IMR-90 (cell line): ENCODE measurements around the gene CDC7. TPM values are rescaled to one million over a fixed set of nuclear protein-coding genes. Genes with fewer than 3 reads are reported as not detected.

Source experiments
- ATAC-seq: fragments of 200-7000 bp; cut with Tn5 transposase; 2 replicates; pipeline ENCODE4 v1.9.1; 2020; ENCODE audit warnings: low read depth, mild to moderate bottlenecking, moderate library complexity
- BruUV-seq: library from RNA; stranded (reverse); fragments of 400-500 nt; replicated peaks from 2 replicates; lab custom pipeline; 2021; lab: Mats Ljungman, UMichigan
- CTCF ChIA-PET: fragments of 300-600 bp; formaldehyde crosslinking; extraction: SDS; loops from one replicate; lab custom pipeline; 2021; ENCODE audit warnings: antibody characterized with exemption; lab: Yijun Ruan, JAX
- POLR2A ChIA-PET: fragments of 300-600 bp; sonication (Branson Sonifier 250); formaldehyde crosslinking; loops from one replicate; lab custom pipeline; 2022; ENCODE audit warnings: antibody characterized with exemption; ENCODE audit not compliant: unreplicated experiment; lab: Charles Lee
- DNase-seq: peaks from one replicate; pipeline ENCODE4 v3.0.0; 2013
- H2AFZ ChIP-seq: replicated peaks from 2 replicates; pipeline ENCODE3; 2013; ENCODE audit warnings: low read length, mild to moderate bottlenecking; ENCODE audit not compliant: poor library complexity
- H2AK5ac ChIP-seq: 2 replicates; pipeline ENCODE4 v1.6.1; 2013; ENCODE audit warnings: low read depth, low read length, inconsistent platforms
- H2AK9ac ChIP-seq: replicated peaks from 2 replicates; pipeline ENCODE3; 2013; ENCODE audit warnings: mild to moderate bottlenecking, low read depth, low read length, moderate library complexity; ENCODE audit not compliant: poor library complexity
- H2BK120ac ChIP-seq: 2 replicates; pipeline ENCODE4 v1.6.1; 2013; ENCODE audit warnings: low read depth, low read length, inconsistent platforms
- H2BK15ac ChIP-seq: 3 replicates; pipeline ENCODE4 v1.6.1; 2013; ENCODE audit warnings: low read depth, low read length, inconsistent platforms
- H2BK20ac ChIP-seq: 2 replicates; pipeline ENCODE4 v1.6.1; 2013; ENCODE audit warnings: low read depth, mild to moderate bottlenecking, inconsistent platforms, low read length, moderate library complexity
- H2BK5ac ChIP-seq: 2 replicates; pipeline ENCODE4 v1.6.1; 2013; ENCODE audit warnings: mild to moderate bottlenecking, low read depth, low read length, inconsistent platforms; ENCODE audit not compliant: poor library complexity, severe bottlenecking
- H3K14ac ChIP-seq: replicated peaks from 2 replicates; pipeline ENCODE4 v1.6.1; 2013; ENCODE audit warnings: low read depth, low read length, inconsistent platforms
- H3K18ac ChIP-seq: 2 replicates; pipeline ENCODE4 v1.6.1; 2013; ENCODE audit warnings: low read depth, low read length, control low read depth
- H3K23ac ChIP-seq: 2 replicates; pipeline ENCODE4 v1.6.1; 2013; ENCODE audit warnings: low read depth, low read length, inconsistent platforms
- H3K27ac ChIP-seq: 2 replicates; pipeline ENCODE4 v1.5.1; 2013; ENCODE audit warnings: mild to moderate bottlenecking, control low read depth, low read length; ENCODE audit not compliant: insufficient read depth
- H3K27me3 ChIP-seq: 2 replicates; pipeline ENCODE4 v1.6.1; 2013; ENCODE audit warnings: low read length; ENCODE audit not compliant: control insufficient read depth, insufficient read depth
- H3K36me3 ChIP-seq: 2 replicates; pipeline ENCODE4 v1.6.1; 2013; ENCODE audit warnings: low read length, mixed read lengths; ENCODE audit not compliant: control insufficient read depth, insufficient read depth
- H3K4ac ChIP-seq: 2 replicates; pipeline ENCODE4 v1.6.1; 2013; ENCODE audit warnings: low read depth, low read length, inconsistent platforms
- H3K4me1 ChIP-seq: 2 replicates; pipeline ENCODE4 v1.6.1; 2013; ENCODE audit warnings: low read length, mixed read lengths; ENCODE audit not compliant: control insufficient read depth, insufficient read depth
- H3K4me2 ChIP-seq: 2 replicates; pipeline ENCODE4 v1.6.1; 2013; ENCODE audit warnings: low read depth, mild to moderate bottlenecking, control low read depth, low read length, moderate library complexity
- H3K4me3 ChIP-seq: 2 replicates; pipeline ENCODE4 v1.5.1; 2013; ENCODE audit warnings: low read depth, mild to moderate bottlenecking, control low read depth, low read length, moderate library complexity; ENCODE audit not compliant: insufficient read depth
- H3K56ac ChIP-seq: 2 replicates; pipeline ENCODE4 v1.6.1; 2013; ENCODE audit warnings: low read length, inconsistent platforms; ENCODE audit not compliant: insufficient read depth; ENCODE audit errors: extremely low read depth
- H3K79me1 ChIP-seq, 2 experiments: 2 replicates each; pipeline ENCODE4 v1.6.1; 2013; ENCODE audit warnings: low read length in 2 of 2, inconsistent platforms in 1 of 2, low read depth in 1 of 2
- H3K9ac ChIP-seq: 2 replicates; pipeline ENCODE4 v1.6.1; 2013; ENCODE audit warnings: low read depth, low read length, control low read depth
- H3K9me1 ChIP-seq: 2 replicates; pipeline ENCODE4 v1.6.1; 2013; ENCODE audit warnings: low read length, inconsistent platforms; ENCODE audit not compliant: insufficient read depth
- H3K9me3 ChIP-seq: 2 replicates; pipeline ENCODE4 v1.6.1; 2013; ENCODE audit warnings: low read length; ENCODE audit not compliant: control insufficient read depth, insufficient read depth
- H4K20me1 ChIP-seq: 2 replicates; pipeline ENCODE4 v1.6.1; 2013; ENCODE audit warnings: low read length, inconsistent platforms; ENCODE audit not compliant: insufficient read depth
- H4K5ac ChIP-seq: 2 replicates; pipeline ENCODE4 v1.6.1; 2013; ENCODE audit warnings: mild to moderate bottlenecking, low read depth, low read length, control low read depth
- H4K8ac ChIP-seq, 2 experiments: 2 replicates each; pipeline ENCODE4 v1.6.1; 2013; ENCODE audit warnings: low read depth in 2 of 2, low read length in 2 of 2, control low read depth in 1 of 2, inconsistent platforms in 1 of 2
- H4K91ac ChIP-seq: 2 replicates; pipeline ENCODE4 v1.6.1; 2013; ENCODE audit warnings: low read depth, low read length, inconsistent platforms; ENCODE audit not compliant: insufficient read depth
- BHLHE40 ChIP-seq: fragments of 150-350 bp; IDR thresholded peaks from 2 replicates; pipeline ENCODE4 v1.6.1; 2016; ENCODE audit warnings: mild to moderate bottlenecking, low read depth, low read length
- CHD1 ChIP-seq: IDR thresholded peaks from 2 replicates; pipeline ENCODE4 v1.6.1; 2012; ENCODE audit warnings: low read depth, low read length, improper control_type of control experiment
- CTCF ChIP-seq: conservative IDR thresholded peaks from 2 replicates; pipeline ENCODE4 v1.5.1; 2012; ENCODE audit warnings: mild to moderate bottlenecking, low read depth, low read length, improper control_type of control experiment
- ELK1 ChIP-seq: fragments of 150-350 bp; IDR thresholded peaks from 2 replicates; pipeline ENCODE4 v1.6.1; 2016; ENCODE audit warnings: low read depth, mild to moderate bottlenecking, low read length, moderate library complexity, borderline replicate concordance
- MAZ ChIP-seq: IDR thresholded peaks from 2 replicates; pipeline ENCODE4 v1.6.1; 2012; ENCODE audit warnings: low read depth, mild to moderate bottlenecking, low read length, improper control_type of control experiment, moderate library complexity, borderline replicate concordance
- MXI1 ChIP-seq: IDR thresholded peaks from 2 replicates; pipeline ENCODE4 v1.6.1; 2012; ENCODE audit warnings: low read depth, mild to moderate bottlenecking, low read length, moderate library complexity, borderline replicate concordance
- NFE2L2 ChIP-seq: fragments of 150-350 bp; IDR thresholded peaks from 2 replicates; pipeline ENCODE4 v1.6.1; 2016; ENCODE audit warnings: low read depth, mild to moderate bottlenecking, low read length
- POLR2A ChIP-seq: IDR thresholded peaks from 2 replicates; pipeline ENCODE4 v1.6.1; 2012; ENCODE audit warnings: mild to moderate bottlenecking, low read depth, low read length
- RCOR1 ChIP-seq: IDR thresholded peaks from 2 replicates; pipeline ENCODE4 v1.6.1; 2012; ENCODE audit warnings: mild to moderate bottlenecking, low read length, improper control_type of control experiment; ENCODE audit not compliant: insufficient replicate concordance
- RFX5 ChIP-seq: IDR thresholded peaks from 2 replicates; pipeline ENCODE4 v1.8.0; 2012; ENCODE audit warnings: low read depth, mild to moderate bottlenecking, low read length, moderate library complexity
- SMC3 ChIP-seq: fragments of 150-350 bp; IDR thresholded peaks from 2 replicates; pipeline ENCODE4 v1.6.1; 2016; ENCODE audit warnings: low read depth, mild to moderate bottlenecking, antibody characterized with exemption, low read length, moderate library complexity
- USF2 ChIP-seq: fragments of 150-350 bp; IDR thresholded peaks from 2 replicates; pipeline ENCODE4 v1.6.1; 2017; ENCODE audit warnings: mild to moderate bottlenecking, antibody characterized with exemption, low read length, low read depth
- WGBS, 2 experiments: methylation state at CpG; one replicate each; pipeline versions ENCODE4 v1.1.5 to v1.1.7; 2013; ENCODE audit warnings: missing lambda C conversion rate in 2 of 2; ENCODE audit not compliant: insufficient read length in 1 of 2; ENCODE audit errors: extremely low coverage in 2 of 2; 5-methylcytosine and 5-hydroxymethylcytosine counted together
- dilution Hi-C: fragments of 300-500 bp; cut with HindIII; formaldehyde crosslinking; loops from one replicate; pipeline ENCODE4 v1.14.3; 2018; ENCODE audit warnings: low sequenced_read_pairs; ENCODE audit not compliant: unreplicated experiment
- in situ Hi-C: fragments of 300-500 bp; cut with MboI; formaldehyde crosslinking; loops from 3 replicates; pipeline ENCODE4 v1.14.3; 2019; ENCODE audit warnings: low sequenced_read_pairs, inconsistent platforms, mixed read lengths
- intact Hi-C: fragments of 100-400 bp; cut with micrococcal nuclease; formaldehyde crosslinking; loops from 2 replicates; pipeline ENCODE4 v1.10.0; 2022
- polyA plus RNA-seq, 3 experiments: library from polyadenylated mRNA; depleted of rRNA; stranded (reverse); fragments of >200 nt; gene quantifications; 2 replicates each; pipeline ENCODE4 v1.2.3, GENCODE V29; 2012; ENCODE audit warnings: low replicate concordance in 1 of 3
- total RNA-seq: library from RNA; depleted of rRNA; stranded (reverse); fragments of >200 nt; gene quantifications from 2 replicates; pipeline ENCODE4 v1.2.3, GENCODE V29; 2012

Gene CDC7
- total and polyA plus RNA-seq, 2 of the 4 experiments (the other 2 are of a cell fraction) = 4.3 to 4.7 TPM

GRCh38 chr1:91499346-91499745, 1.3 kb upstream of the CDC7 start:
- TF ChIP-seq BHLHE40 = no peak
- no peak for TF ChIP-seq RFX5
- no peak for TF ChIP-seq MAZ
- no peak for TF ChIP-seq NFE2L2
- TF ChIP-seq MXI1 = no peak
- TF ChIP-seq CTCF = no peak
- no peak for TF ChIP-seq SMC3
- TF ChIP-seq CHD1 = no peak
- TF ChIP-seq USF2 = no peak
- TF ChIP-seq RCOR1 = no peak
- TF ChIP-seq POLR2A = no peak
- TF ChIP-seq ELK1 = no peak
- Histone ChIP-seq H3K23ac (no peak overlapping the region), H2BK20ac (no peak overlapping the region), H3K27ac (no peak overlapping the region), H3K4me3 (no peak overlapping the region), H4K5ac (no peak overlapping the region), H3K4ac (no peak overlapping the region), H3K56ac (no peak overlapping the region), H4K20me1 (no peaks in the 10 kb centered on the region; the same call in 1 of the 2 replicates), H2AFZ (no peak overlapping the region), H3K9ac (no peak overlapping the region), H4K91ac (no peak overlapping the region), H3K4me2 (no peak overlapping the region), H2BK5ac (no peak overlapping the region), H2BK15ac (no peak overlapping the region), H3K79me1 (peaks cover 6 to 14% of the 10 kb centered on the region in 2 experiments; a peak in 3 of 4 replicates), H3K27me3 (no peaks in the 10 kb centered on the region; the same call in 1 of the 2 replicates), H2AK9ac (no peak overlapping the region), H2BK120ac (no peak overlapping the region), H2AK5ac (no peak overlapping the region), H3K36me3 (no peaks in the 10 kb centered on the region), H3K18ac (no peak overlapping the region), H3K9me1 (no peaks in the 10 kb centered on the region), H3K4me1 (no peaks in the 10 kb centered on the region; the same call in 1 of the 2 replicates), H3K14ac (no peak overlapping the region), H4K8ac (no peak overlapping the region; a peak in 1 of 4 replicates), H3K9me3 (no peaks in the 10 kb centered on the region)
- ATAC-seq (no peak), DNase-seq (no peak)
- intact Hi-C loops (no loop called here), in situ Hi-C loops (loop anchor here (10.0 kb wide), 1 partner anchor 215 kb away; no protein-coding TSS in a partner anchor), dilution Hi-C loops (no loop called here)
- ChIA-PET CTCF (no interaction called here), POLR2A (no interaction called here)
- WGBS, 2 experiments = 100% methylated on average over 1 of the region's 2 CpGs; no CpG with 5 or more reads in 1 of the 2 experiments
- BruUV-seq = no TSS peak
